ENCODE results near the gene CBX8. TPM values are rescaled to one million over a fixed set of nuclear protein-coding genes. Genes with fewer than 3 reads are reported as not detected.

The CBX8 gene
- total and polyA plus RNA-seq, 2 of the 8 experiments (the other 6 are each of a cell fraction or from before 2014, with no cell fraction given) = 0.09 to 2.1 TPM

DNA sequence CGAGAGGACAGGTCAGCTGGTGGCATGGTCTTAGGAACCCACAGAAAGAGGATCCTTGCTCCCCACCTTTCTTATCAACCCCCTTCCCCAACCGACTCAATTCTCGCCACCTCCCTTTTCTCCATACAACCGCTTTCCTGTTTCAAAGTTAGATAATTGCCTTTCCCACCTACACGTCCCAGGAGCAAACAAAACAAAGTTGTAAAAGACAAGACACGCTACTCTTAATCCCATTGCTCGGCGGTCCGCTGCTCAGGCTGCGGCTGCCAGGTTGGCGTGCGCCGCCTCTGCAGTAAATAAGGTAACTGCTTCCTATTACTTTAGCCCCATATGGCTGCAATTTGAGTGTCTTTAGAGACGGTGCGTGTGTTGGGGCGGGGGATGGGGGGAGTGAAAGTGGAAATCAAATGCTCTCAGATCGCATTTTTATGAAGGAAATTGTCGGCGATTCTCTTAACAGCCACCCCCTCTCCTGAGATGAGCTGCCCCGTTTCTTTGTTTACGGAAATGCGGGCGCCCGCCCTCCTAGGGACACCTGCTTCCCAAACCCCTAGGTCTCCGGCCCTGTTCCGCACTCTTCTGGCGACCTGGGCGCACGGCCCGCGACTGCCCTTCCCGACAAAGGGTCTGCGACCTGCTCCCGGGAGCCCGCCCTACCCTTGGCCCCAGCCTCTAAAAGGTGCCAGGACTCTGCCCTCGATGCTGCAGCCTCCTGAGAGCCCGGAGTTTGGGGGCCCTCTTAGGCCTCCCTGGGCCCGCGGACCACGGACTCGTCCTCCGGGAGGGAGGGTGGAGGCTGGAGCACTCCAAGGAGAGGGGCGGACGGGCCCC lies 3.7 kb upstream of the CBX8 start (continued):
- TF ChIP-seq EGR1 (IDR thresholded peaks at IDR 0.05; ENCODE audit: borderline replicate concordance, low read depth, low read length) (peak; percentile 84), SRF (IDR thresholded peaks at IDR 0.05; ENCODE audit: low read depth, low read length) (peak; percentile 82), RAD21 (IDR thresholded peaks at IDR 0.05 in 1 of 2, conservative IDR thresholded peaks at IDR 0.05 in 1 of 2; ENCODE audit: low read depth in 2 of 2, low read length in 2 of 2) (peak in 1 of 2 experiments; percentile 4; a peak in 1 of 4 replicates), JUND (IDR thresholded peaks at IDR 0.05; ENCODE audit: low read length) (0 out of 2 replicates have a peak, but pooled peaks have one; percentile 50), TCF12 (IDR thresholded peaks at IDR 0.05; ENCODE audit: low read depth, low read length) (peak; percentile 55; the same call in 1 of the 2 replicates), TEAD4 (IDR thresholded peaks at IDR 0.05; ENCODE audit: low read depth, low read length) (no peak), BACH1 (IDR thresholded peaks at IDR 0.05; ENCODE audit: low read length) (no peak), BRCA1 (IDR thresholded peaks at IDR 0.05; ENCODE audit: low read depth, low read length) (no peak), SIRT6 (IDR thresholded peaks at IDR 0.05; ENCODE audit: low read length) (no peak), BCL11A (IDR thresholded peaks at IDR 0.05; ENCODE audit: low read depth in 2 of 2, low read length in 2 of 2) (no peak)
- TF ChIP-seq, protein P1, sequence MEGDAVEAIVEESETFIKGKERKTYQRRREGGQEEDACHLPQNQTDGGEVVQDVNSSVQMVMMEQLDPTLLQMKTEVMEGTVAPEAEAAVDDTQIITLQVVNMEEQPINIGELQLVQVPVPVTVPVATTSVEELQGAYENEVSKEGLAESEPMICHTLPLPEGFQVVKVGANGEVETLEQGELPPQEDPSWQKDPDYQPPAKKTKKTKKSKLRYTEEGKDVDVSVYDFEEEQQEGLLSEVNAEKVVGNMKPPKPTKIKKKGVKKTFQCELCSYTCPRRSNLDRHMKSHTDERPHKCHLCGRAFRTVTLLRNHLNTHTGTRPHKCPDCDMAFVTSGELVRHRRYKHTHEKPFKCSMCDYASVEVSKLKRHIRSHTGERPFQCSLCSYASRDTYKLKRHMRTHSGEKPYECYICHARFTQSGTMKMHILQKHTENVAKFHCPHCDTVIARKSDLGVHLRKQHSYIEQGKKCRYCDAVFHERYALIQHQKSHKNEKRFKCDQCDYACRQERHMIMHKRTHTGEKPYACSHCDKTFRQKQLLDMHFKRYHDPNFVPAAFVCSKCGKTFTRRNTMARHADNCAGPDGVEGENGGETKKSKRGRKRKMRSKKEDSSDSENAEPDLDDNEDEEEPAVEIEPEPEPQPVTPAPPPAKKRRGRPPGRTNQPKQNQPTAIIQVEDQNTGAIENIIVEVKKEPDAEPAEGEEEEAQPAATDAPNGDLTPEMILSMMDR (IDR thresholded peaks at IDR 0.05; ENCODE audit: control extremely low read depth in 1 of 3, insufficient read depth in 1 of 3, low read depth in 1 of 3, low read length in 3 of 3) = no peak
- TF ChIP-seq, protein P2, sequence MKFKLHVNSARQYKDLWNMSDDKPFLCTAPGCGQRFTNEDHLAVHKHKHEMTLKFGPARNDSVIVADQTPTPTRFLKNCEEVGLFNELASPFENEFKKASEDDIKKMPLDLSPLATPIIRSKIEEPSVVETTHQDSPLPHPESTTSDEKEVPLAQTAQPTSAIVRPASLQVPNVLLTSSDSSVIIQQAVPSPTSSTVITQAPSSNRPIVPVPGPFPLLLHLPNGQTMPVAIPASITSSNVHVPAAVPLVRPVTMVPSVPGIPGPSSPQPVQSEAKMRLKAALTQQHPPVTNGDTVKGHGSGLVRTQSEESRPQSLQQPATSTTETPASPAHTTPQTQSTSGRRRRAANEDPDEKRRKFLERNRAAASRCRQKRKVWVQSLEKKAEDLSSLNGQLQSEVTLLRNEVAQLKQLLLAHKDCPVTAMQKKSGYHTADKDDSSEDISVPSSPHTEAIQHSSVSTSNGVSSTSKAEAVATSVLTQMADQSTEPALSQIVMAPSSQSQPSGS (IDR thresholded peaks at IDR 0.05; ENCODE audit: low read length) = no peak

Measured in H1 (cell line).